GM12878 (cell line): ENCODE data around the gene FAM161B. TPM values are rescaled to one million over a fixed set of nuclear protein-coding genes. Genes with fewer than 3 reads are reported as not detected.

Experiments
- ATAC-seq: fragments of 200-7000 bp; cut with Tn5 transposase; 3 replicates; pipeline ENCODE4 v1.9.1; 2020; ENCODE audit warnings: mild to moderate bottlenecking, moderate library complexity
- BruUV-seq: library from RNA; stranded (reverse); fragments of 400-500 nt; replicated peaks from 2 replicates; lab custom pipeline; 2021; lab: Mats Ljungman, UMichigan
- CTCF ChIA-PET: fragments of 300-600 bp; sonication (Branson Sonifier 250); formaldehyde crosslinking; extraction: SDS; loops from one replicate; lab custom pipeline; 2021; ENCODE audit warnings: inconsistent platforms; lab: Yijun Ruan, JAX
- POLR2A ChIA-PET: fragments of 350-600 bp; formaldehyde crosslinking; extraction: SDS; loops from one replicate; lab custom pipeline; 2021; ENCODE audit warnings: inconsistent platforms; lab: Charles Lee
- RAD21 ChIA-PET: fragments of 300-600 bp; sonication (Branson Sonifier 250); formaldehyde crosslinking; loops from one replicate; lab custom pipeline; 2023; ENCODE audit warnings: antibody characterized with exemption; ENCODE audit not compliant: unreplicated experiment; lab: Charles Lee
- SMC1A ChIA-PET: fragments of 300-600 bp; sonication (Branson Sonifier 250); formaldehyde crosslinking; loops from one replicate; lab custom pipeline; 2023; ENCODE audit not compliant: unreplicated experiment, uncharacterized antibody; lab: Charles Lee
- DNase-seq: peaks from one replicate; pipeline ENCODE4 v3.0.0-alpha.2; 2011; ENCODE audit warnings: low read depth, low spot score
- FAIRE-seq: peaks from 3 replicates; lab custom pipeline; 2011; peaks lifted over from hg19 to GRCh38; lab: Jason Lieb, UNC
- H2AFZ ChIP-seq: 2 replicates; pipeline ENCODE4 v1.6.0; 2011; ENCODE audit warnings: low read depth, low read length, control low read depth; ENCODE audit not compliant: control insufficient read depth
- H3K27ac ChIP-seq: 2 replicates; pipeline ENCODE4 v1.5.1; 2011; ENCODE audit warnings: control low read depth; ENCODE audit not compliant: control insufficient read depth, insufficient read depth
- H3K27me3 ChIP-seq, 2 experiments: replicated peaks in 1 of 2; 2 replicates each; pipeline versions ENCODE4 v1.6.0 to v1.6.1; 2011; ENCODE audit warnings: low read length in 1 of 2; ENCODE audit not compliant: control insufficient read depth in 2 of 2, insufficient read depth in 2 of 2
- H3K36me3 ChIP-seq, 2 experiments: 2 replicates each; pipeline ENCODE4 v1.5.1; 2011; ENCODE audit warnings: low read length in 1 of 2; ENCODE audit not compliant: control insufficient read depth in 2 of 2, insufficient read depth in 2 of 2
- H3K4me1 ChIP-seq: 2 replicates; pipeline ENCODE4 v1.6.1; 2011; ENCODE audit warnings: mild to moderate bottlenecking, low read length, moderate library complexity, mixed read lengths; ENCODE audit not compliant: control insufficient read depth, insufficient read depth
- H3K4me2 ChIP-seq: 2 replicates; pipeline ENCODE4 v1.6.0; 2011; ENCODE audit warnings: control low read depth; ENCODE audit not compliant: control insufficient read depth, insufficient read depth
- H3K4me3 ChIP-seq: fragments of 200-600 bp; sonication (generic); 2 replicates; pipeline ENCODE4 v1.5.1; 2016
- H3K79me2 ChIP-seq: 2 replicates; pipeline ENCODE4 v1.6.0; 2011; ENCODE audit warnings: low read length; ENCODE audit not compliant: control insufficient read depth, insufficient read depth
- H3K9ac ChIP-seq: 2 replicates; pipeline ENCODE4 v1.8.0; 2011; ENCODE audit warnings: low read length, control low read depth, mixed read lengths; ENCODE audit not compliant: control insufficient read depth, insufficient read depth
- H3K9me3 ChIP-seq: replicated peaks from 3 replicates; pipeline ENCODE4 v1.5.1; 2011; ENCODE audit warnings: mild to moderate bottlenecking, low read length; ENCODE audit not compliant: control insufficient read depth, insufficient read depth
- H4K20me1 ChIP-seq: 2 replicates; pipeline ENCODE4 v1.6.0; 2011; ENCODE audit not compliant: control insufficient read depth, insufficient read depth
- IRF4 ChIP-seq: IDR thresholded peaks from 2 replicates; pipeline ENCODE4 v1.6.1; 2011; ENCODE audit warnings: low read depth, low read length
- LARP7 ChIP-seq: fragments of 450-650 bp; IDR thresholded peaks from 2 replicates; pipeline ENCODE4 v1.6.1; 2017; ENCODE audit warnings: mild to moderate bottlenecking
- PAX5 ChIP-seq: IDR thresholded peaks from 2 replicates; pipeline ENCODE4 v1.6.1; 2011; ENCODE audit warnings: low read depth, low read length, borderline replicate concordance
- RFX5 ChIP-seq: IDR thresholded peaks from 2 replicates; pipeline ENCODE4 v1.6.1; 2011; ENCODE audit warnings: low read depth, low read length, improper control_type of control experiment
- ZNF622 ChIP-seq: fragments of 450-650 bp; IDR thresholded peaks from 2 replicates; pipeline ENCODE4 v1.6.1; 2017; ENCODE audit warnings: mild to moderate bottlenecking, inconsistent platforms
- WGBS: methylation state at CpG from one replicate; pipeline ENCODE4 v1.1.6; 2016; ENCODE audit warnings: low lambda C conversion rate; ENCODE audit not compliant: insufficient replicate concordance, insufficient coverage; ENCODE audit errors: missing lambda C conversion rate; 5-methylcytosine and 5-hydroxymethylcytosine counted together
- in situ Hi-C: fragments of 300-500 bp; cut with MboI; formaldehyde crosslinking; loops from 9 replicates; pipeline ENCODE4 v1.14.3; 2018; ENCODE audit warnings: mixed read lengths
- intact Hi-C: fragments of 100-400 bp; cut with micrococcal nuclease; formaldehyde crosslinking; loops from one replicate; pipeline ENCODE4 v1.14.2; 2022; ENCODE audit not compliant: unreplicated experiment
- polyA plus RNA-seq, 11 experiments: library from polyadenylated mRNA; depleted of rRNA in 4 of 11; unstranded in 6 of 11; stranded (reverse) in 5 of 11; fragments of >200 nt; fragmentation: Nextera tagmentation in 4 of 11; fragmentation: Illumina TruSeq in 1 of 11; extraction: Ambion mirVana in 4 of 11; extraction: Trizol in 1 of 11; gene quantifications; 1 replicate in 1 of 11; 2 replicates in 10 of 11; pipeline versions ENCODE4 v1.2.1 to v1.2.3, GENCODE V29; 2011 to 2016; ENCODE audit warnings: inconsistent platforms in 2 of 11, missing spikeins in 2 of 11, low read depth in 1 of 11
- total RNA-seq, 4 experiments: library from RNA; depleted of rRNA in 3 of 4; stranded (reverse); fragments of >200 nt in 3 of 4; fragmentation: Illumina TruSeq in 1 of 4; extraction: Trizol in 1 of 4; gene quantifications; 2 replicates each; pipeline versions ENCODE4 v1.2.1 to v1.2.3, GENCODE V29; 2013 to 2021

FAM161B gene
- total and polyA plus RNA-seq, 10 of the 15 experiments (the other 5 are each of a cell fraction or from before 2014, with no cell fraction given) = 0.33 to 1.2 (median 0.86) TPM

DNA sequence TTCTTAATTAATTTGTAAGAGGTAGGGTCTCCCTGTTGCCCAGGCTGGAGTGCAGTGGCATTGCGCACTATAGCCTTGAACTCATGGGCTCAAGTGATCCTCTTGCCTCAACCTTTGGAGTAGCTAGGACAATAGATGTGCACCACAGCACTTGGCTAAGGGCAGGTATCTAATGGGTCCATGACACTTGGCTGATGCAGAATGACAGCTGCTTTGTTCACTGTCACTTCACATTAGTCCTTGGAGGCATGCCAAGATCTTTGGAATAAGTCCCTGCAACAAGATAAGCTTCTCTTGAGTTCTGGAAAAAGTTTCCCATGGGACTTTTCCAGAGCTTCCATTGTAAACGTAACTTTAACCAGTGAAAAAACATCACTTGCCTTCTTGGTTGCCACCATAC lies 23.6 kb upstream of the FAM161B start:
- Histone ChIP-seq H3K4me3 (no peak overlapping the region), H3K4me1 (no peaks in the 10 kb centered on the region), H3K9me3 (no peaks in the 10 kb centered on the region), H3K36me3 (peaks cover 4 to 14% of the 10 kb centered on the region in 2 experiments; a peak in 3 of 4 replicates), H3K9ac (no peak overlapping the region), H3K27me3 (no peaks in the 10 kb centered on the region), H3K4me2 (no peak overlapping the region), H3K27ac (no peak overlapping the region), H4K20me1 (no peaks in the 10 kb centered on the region; the same call in 1 of the 2 replicates), H3K79me2 (no peaks in the 10 kb centered on the region), H2AFZ (no peak overlapping the region)
- WGBS = 69% methylated on average over 2 of the region's 2 CpGs
- ChIA-PET RAD21 (no interaction called here), SMC1A (interaction anchor here (1.0 kb wide), 1 partner anchor 58 kb away, joined by 3 read pairs; no protein-coding TSS in a partner anchor), CTCF (no interaction called here), POLR2A (no interaction called here)
- no peak for FAIRE-seq
- DNase-seq = no peak
- in situ Hi-C loops (no loop called here), intact Hi-C loops (no loop called here)
- TF ChIP-seq LARP7 = no peak
- TF ChIP-seq PAX5 = no peak
- TF ChIP-seq ZNF622 = no peak
- BruUV-seq = no TSS peak
- no peak for ATAC-seq

- RAD21 ChIA-PET = no interaction called here
- no peaks in the 10 kb centered on the region for H3K27me3 ChIP-seq
- TF ChIP-seq IRF4 (no peak), RFX5 (no peak)
- H3K4me3 ChIP-seq = no peak overlapping the region
- H3K4me2 ChIP-seq = no peak overlapping the region
- H3K27ac ChIP-seq = no peak overlapping the region
- no peaks in the 10 kb centered on the region; the same call in 1 of the 2 replicates for H4K20me1 ChIP-seq
- SMC1A ChIA-PET = no interaction called here
- intact Hi-C loops = no loop called here
- H3K4me1 ChIP-seq = no peaks in the 10 kb centered on the region
- no peak overlapping the region for H3K9ac ChIP-seq
- in situ Hi-C loops = no loop called here
- DNase-seq (no peak), ATAC-seq (no peak), FAIRE-seq (no peak)
- CTCF ChIA-PET = interaction anchor here (0.7 to 0.9 kb wide), 2 partner anchors 11 to 237 kb away, joined by 3 to 4 read pairs; no protein-coding TSS in a partner anchor
- BruUV-seq = no TSS peak
- H3K79me2 ChIP-seq = no peaks in the 10 kb centered on the region
- H2AFZ ChIP-seq = no peak overlapping the region
- H3K9me3 ChIP-seq = no peaks in the 10 kb centered on the region
- peaks cover 4 to 14% of the 10 kb centered on the region in 2 experiments; a peak in 3 of 4 replicates for H3K36me3 ChIP-seq
- POLR2A ChIA-PET = interaction anchor here (1.1 kb wide), 1 partner anchor 35 kb away, joined by 3 read pairs; no protein-coding TSS in a partner anchor
- 52% methylated on average over 2 of the region's 2 CpGs for whole genome bisulfite sequencing
These were observed 19.0 kb upstream of the FAM161B start for GRCh38 chr14:73968885-73969284.
